Measurements from ENCODE around the gene GABRB3.

DNA sequence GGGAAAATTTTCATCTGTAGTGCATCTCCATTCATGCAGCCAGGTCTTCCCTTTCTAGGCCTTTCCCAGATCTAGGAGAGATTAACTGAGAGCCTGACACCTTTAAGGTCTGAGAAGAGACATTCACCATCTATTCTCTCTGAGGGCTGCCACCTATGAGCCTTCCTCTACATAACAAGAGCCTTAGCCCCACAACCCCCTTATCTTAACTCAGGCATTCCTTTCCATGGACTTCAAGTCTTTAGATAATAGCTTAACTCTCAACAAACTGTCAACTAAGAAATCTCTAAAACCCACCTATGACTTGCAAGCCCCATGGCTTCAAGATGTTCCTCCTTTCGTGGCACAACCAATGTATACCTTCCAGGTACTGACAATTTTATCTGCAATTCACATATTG, 121.0 kb downstream of the GABRB3 start:
- TF ChIP-seq, protein P1, sequence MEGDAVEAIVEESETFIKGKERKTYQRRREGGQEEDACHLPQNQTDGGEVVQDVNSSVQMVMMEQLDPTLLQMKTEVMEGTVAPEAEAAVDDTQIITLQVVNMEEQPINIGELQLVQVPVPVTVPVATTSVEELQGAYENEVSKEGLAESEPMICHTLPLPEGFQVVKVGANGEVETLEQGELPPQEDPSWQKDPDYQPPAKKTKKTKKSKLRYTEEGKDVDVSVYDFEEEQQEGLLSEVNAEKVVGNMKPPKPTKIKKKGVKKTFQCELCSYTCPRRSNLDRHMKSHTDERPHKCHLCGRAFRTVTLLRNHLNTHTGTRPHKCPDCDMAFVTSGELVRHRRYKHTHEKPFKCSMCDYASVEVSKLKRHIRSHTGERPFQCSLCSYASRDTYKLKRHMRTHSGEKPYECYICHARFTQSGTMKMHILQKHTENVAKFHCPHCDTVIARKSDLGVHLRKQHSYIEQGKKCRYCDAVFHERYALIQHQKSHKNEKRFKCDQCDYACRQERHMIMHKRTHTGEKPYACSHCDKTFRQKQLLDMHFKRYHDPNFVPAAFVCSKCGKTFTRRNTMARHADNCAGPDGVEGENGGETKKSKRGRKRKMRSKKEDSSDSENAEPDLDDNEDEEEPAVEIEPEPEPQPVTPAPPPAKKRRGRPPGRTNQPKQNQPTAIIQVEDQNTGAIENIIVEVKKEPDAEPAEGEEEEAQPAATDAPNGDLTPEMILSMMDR (IDR thresholded peaks at IDR 0.05): no peak
- no peak for TF ChIP-seq POLR2A (IDR thresholded peaks at IDR 0.05)

Measured in thyroid gland (tissue), 4 donors.